Measurements from ENCODE around the gene RBM4.

GRCh38 chr11:66692446-66692845 lies 53.9 kb downstream of the RBM4 start:
- TF ChIP-seq, protein P1, sequence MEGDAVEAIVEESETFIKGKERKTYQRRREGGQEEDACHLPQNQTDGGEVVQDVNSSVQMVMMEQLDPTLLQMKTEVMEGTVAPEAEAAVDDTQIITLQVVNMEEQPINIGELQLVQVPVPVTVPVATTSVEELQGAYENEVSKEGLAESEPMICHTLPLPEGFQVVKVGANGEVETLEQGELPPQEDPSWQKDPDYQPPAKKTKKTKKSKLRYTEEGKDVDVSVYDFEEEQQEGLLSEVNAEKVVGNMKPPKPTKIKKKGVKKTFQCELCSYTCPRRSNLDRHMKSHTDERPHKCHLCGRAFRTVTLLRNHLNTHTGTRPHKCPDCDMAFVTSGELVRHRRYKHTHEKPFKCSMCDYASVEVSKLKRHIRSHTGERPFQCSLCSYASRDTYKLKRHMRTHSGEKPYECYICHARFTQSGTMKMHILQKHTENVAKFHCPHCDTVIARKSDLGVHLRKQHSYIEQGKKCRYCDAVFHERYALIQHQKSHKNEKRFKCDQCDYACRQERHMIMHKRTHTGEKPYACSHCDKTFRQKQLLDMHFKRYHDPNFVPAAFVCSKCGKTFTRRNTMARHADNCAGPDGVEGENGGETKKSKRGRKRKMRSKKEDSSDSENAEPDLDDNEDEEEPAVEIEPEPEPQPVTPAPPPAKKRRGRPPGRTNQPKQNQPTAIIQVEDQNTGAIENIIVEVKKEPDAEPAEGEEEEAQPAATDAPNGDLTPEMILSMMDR (IDR thresholded peaks at IDR 0.05; ENCODE audit: borderline replicate concordance, extremely low read depth, low read length, poor library complexity, severe bottlenecking): no peak
- TF ChIP-seq EZH2 (IDR thresholded peaks at IDR 0.05; ENCODE audit: borderline replicate concordance, low read depth, low read length, severe bottlenecking): no peak

Data from DND-41 (cell line).